Heart left ventricle (tissue), 16 donors: ENCODE measurements around the gene VEZT. TPM values are rescaled to one million over a fixed set of nuclear protein-coding genes. Genes with fewer than 3 reads are reported as not detected.

ENCODE experiments used
- ATAC-seq, 4 donors: fragments of 200-7000 bp; cut with Tn5 transposase; one replicate each; pipeline ENCODE4 v1.9.1; 2020 to 2022; ENCODE audit warnings: moderate library complexity in 4 of 4, mild to moderate bottlenecking in 3 of 4, moderate number of reproducible peaks in 1 of 4
- DNase-seq, 5 donors: peaks; one replicate each; pipeline ENCODE4 v3.0.0-alpha.2; 2020
- H3K27ac ChIP-seq, 12 donors: fragments of 200-600 bp; sonication (generic) in 4 of 12; one replicate each; pipeline versions ENCODE4 v1.5.0 to v1.8.0; 2016 to 2022; ENCODE audit warnings: mild to moderate bottlenecking in 2 of 12
- H3K27me3 ChIP-seq, 9 donors: fragments of 200-600 bp; sonication (generic) in 2 of 9; one replicate each; pipeline versions ENCODE4 v1.5.1 to v1.8.0; 2016 to 2022; ENCODE audit warnings: mild to moderate bottlenecking in 3 of 9
- H3K36me3 ChIP-seq, 9 donors: fragments of 200-600 bp; sonication (generic) in 2 of 9; one replicate each; pipeline versions ENCODE4 v1.5.0 to v1.8.0; 2018 to 2022; ENCODE audit warnings: mild to moderate bottlenecking in 2 of 9
- H3K4me1 ChIP-seq, 12 donors: fragments of 200-600 bp; sonication (generic) in 4 of 12; one replicate each; pipeline versions ENCODE4 v1.5.0 to v1.8.0; 2016 to 2022; ENCODE audit warnings: mild to moderate bottlenecking in 3 of 12
- H3K4me3 ChIP-seq, 12 donors: fragments of 200-600 bp; sonication (generic) in 4 of 12; one replicate each; pipeline versions ENCODE4 v1.5.0 to v1.8.0; 2017 to 2022; ENCODE audit warnings: mild to moderate bottlenecking in 9 of 12, moderate library complexity in 4 of 12
- H3K9me3 ChIP-seq, 12 donors: fragments of 200-600 bp; sonication (generic) in 4 of 12; one replicate each; pipeline versions ENCODE4 v1.5.0 to v1.8.0; 2016 to 2022; ENCODE audit warnings: mild to moderate bottlenecking in 1 of 12
- CTCF ChIP-seq, 12 donors: fragments of 200-600 bp; sonication (generic) in 4 of 12; IDR thresholded peaks; one replicate each; pipeline versions ENCODE4 v1.5.0 to v1.8.0; 2018 to 2022; ENCODE audit warnings: antibody characterized with exemption in 12 of 12, mild to moderate bottlenecking in 5 of 12
- POLR2A ChIP-seq, 2 donors: fragments of 450-650 bp; IDR thresholded peaks; one replicate each; pipeline ENCODE4 v1.6.1; 2017; ENCODE audit warnings: antibody characterized with exemption in 2 of 2, mild to moderate bottlenecking in 2 of 2, moderate library complexity in 2 of 2
- WGBS, 4 donors: extraction: QIAGEN DNeasy Blood & Tissue Kit in 2 of 4; methylation state at CpG; one replicate each; pipeline versions ENCODE4 v1.1.5 to v1.1.7; 2013 to 2018; 5-methylcytosine and 5-hydroxymethylcytosine counted together
- intact Hi-C, 10 donors: fragments of 100-400 bp; cut with DNase I; formaldehyde crosslinking; loops; one replicate each; pipeline versions ENCODE4 v1.11.1 to v1.14.2; 2022
- polyA plus RNA-seq, 2 donors: library from polyadenylated mRNA; stranded (reverse); fragments of 200-250 nt; gene quantifications; one replicate each; pipeline ENCODE4 v1.2.3, GENCODE V29; 2013
- total RNA-seq, 9 donors: library from RNA; depleted of rRNA in 2 of 9; stranded (reverse); fragments of >200 nt in 2 of 9; fragmentation: NEBNext Ultra II Directional in 3 of 9; extraction: Animal tissue kit (Norgen Biotek cat#: 25700) in 3 of 9; gene quantifications; one replicate each; pipeline versions ENCODE4 v1.1.0 to v1.2.4, GENCODE V29; 2016 to 2023
- donor health status: ischemic (EF 13 %, LVEDD 7.1; RV severe dilation, severe dysfunction).
- donor health status: healthy with polysubstance abuse.
- donor health status: DM: no; HTN: yes; CAD: no.
- donor health status: DM: no; HTN: no; CAD: no.
- donor health status: ischemic (EF 25% LVEDD 6.9; RV normal size, moderate dysfunction).
- donor health status: ischemic (EF 25% LVEDD 5.7; RV mildly dilated, moderate dysfunction).
- donor health status: healthy.
- donor health status: DM: yes; HTN: yes; CAD: no.
- donor health status: ischemic (EF 35%, LVEDD 5.7; RV mildly dilated, moderate dysfunction).
- donor health status: nonischemic (EF 11% LVEDD 7.7; RV severe dilation, severe dysfunction).
- donor health status: DM: yes; HTN: yes; CAD: no.
- donor health status: PGD.
- donor health status: ischemic (EF 29% LVEDD 5.4; RV normal size, mild dysfunction).
- donor health status: nonischemic (EF 23%, LVEDD 6.1; RV moderate dilation, normal function).

The VEZT gene
- total and polyA plus RNA-seq, 11 donors: 14.6 to 89.9 (median 65.2) TPM

GRCh38 chr12:95227818-95228356 lies 10.3 kb downstream of the VEZT start:
- Histone ChIP-seq H3K27me3 (no peaks in the 10 kb centered on the region), H3K4me1 (peaks cover 0 to 57% (median 26%) of the 10 kb centered on the region in 12 donors), H3K36me3 (peaks cover 0 to 14% (median 8%) of the 10 kb centered on the region in 9 donors), H3K9me3 (no peaks in the 10 kb centered on the region), H3K4me3 (no peak overlapping the region), H3K27ac (no peak overlapping the region)
- DNase-seq (no peak), ATAC-seq (no peak)
- intact Hi-C loops: loop anchor here in 1 of 10 donors (10.0 kb wide), 1 partner anchor 47 kb away; no protein-coding TSS in a partner anchor
- 58 to 61% (median 60%) methylated on average over 3 of the region's 3 CpGs for WGBS, 4 donors
- TF ChIP-seq CTCF (IDR thresholded peaks at IDR 0.05) (no peak), POLR2A (IDR thresholded peaks at IDR 0.05) (no peak)

- H3K27ac ChIP-seq: no peak overlapping the region
- intact Hi-C loops: loop anchor here in 1 of 10 donors (10.0 kb wide), 1 partner anchor 46 kb away; no protein-coding TSS in a partner anchor
- H3K36me3 ChIP-seq: peaks cover 0 to 14% (median 8%) of the 10 kb centered on the region in 9 donors
- DNase-seq (no peak), ATAC-seq (no peak)
- H3K27me3 ChIP-seq: no peaks in the 10 kb centered on the region
- peaks cover 0 to 60% (median 27%) of the 10 kb centered on the region in 12 donors for H3K4me1 ChIP-seq
- TF ChIP-seq POLR2A (IDR thresholded peaks at IDR 0.05): no peak
- TF ChIP-seq CTCF (IDR thresholded peaks at IDR 0.05): no peak
- 84 to 90% (median 86%) methylated on average over 2 of the region's 2 CpGs for WGBS, 4 donors
- no peaks in the 10 kb centered on the region for H3K9me3 ChIP-seq
- H3K4me3 ChIP-seq: no peak overlapping the region
Measured at GRCh38 chr12:95228617-95229016, 11.0 kb downstream of the VEZT start.

- no peak for TF ChIP-seq POLR2A (IDR thresholded peaks at IDR 0.05)
- no peak for TF ChIP-seq CTCF (IDR thresholded peaks at IDR 0.05)
- no peak overlapping the region for H3K27ac ChIP-seq
- intact Hi-C loops: loop anchor here in 1 of 10 donors (10.0 kb wide), 1 partner anchor 45 kb away; no protein-coding TSS in a partner anchor
- DNase-seq (no peak), ATAC-seq (no peak)
- WGBS, 4 donors: 84 to 92% (median 89%) methylated on average over 7 of the region's 7 CpGs
- no peak overlapping the region for H3K4me3 ChIP-seq
- H3K9me3 ChIP-seq: no peaks in the 10 kb centered on the region
- H3K27me3 ChIP-seq: no peaks in the 10 kb centered on the region
- H3K36me3 ChIP-seq: peaks cover 0 to 10% (median 3%) of the 10 kb centered on the region in 9 donors
- H3K4me1 ChIP-seq: peaks cover 0 to 55% (median 24%) of the 10 kb centered on the region in 12 donors
Measured at GRCh38 chr12:95229636-95230035, 12.0 kb downstream of the VEZT start.

- TF ChIP-seq POLR2A (IDR thresholded peaks at IDR 0.05) (no peak), CTCF (IDR thresholded peaks at IDR 0.05) (no peak)
- Histone ChIP-seq H3K27me3 (no peaks in the 10 kb centered on the region), H3K36me3 (peaks cover 0 to 4% (median 0%) of the 10 kb centered on the region in 9 donors), H3K9me3 (no peaks in the 10 kb centered on the region), H3K27ac (peak overlapping the region in 1 of 12 donors; percentile 5), H3K4me1 (peaks cover 0 to 55% (median 24%) of the 10 kb centered on the region in 12 donors), H3K4me3 (no peak overlapping the region)
- DNase-seq: no peak
- intact Hi-C loops: no loop called here
- no peak for ATAC-seq
Measured at GRCh38 chr12:95230313-95230712, 12.7 kb downstream of the VEZT start.
